Right ventricle myocardium inferior (tissue), 1 donor: ENCODE measurements around the gene CDH18. TPM values are rescaled to one million over a fixed set of nuclear protein-coding genes. Genes with fewer than 3 reads are reported as not detected.
A peak's percentile ranks its signal among the peaks of the same experiment; 100 is the strongest.
"Not testable (repeated sequence)": the region's sequence is repeated elsewhere in the genome, so short reads cannot be mapped to it uniquely, and the experiment has no call there.

ENCODE experiments used
- ATAC-seq: fragments of 200-7000 bp; cut with Tn5 transposase; one replicate; pipeline ENCODE4 v1.9.1; 2020; ENCODE audit warnings: mild to moderate bottlenecking, moderate library complexity
- DNase-seq: peaks from one replicate; pipeline ENCODE4 v3.0.0; 2021; ENCODE audit errors: missing footprints
- intact Hi-C: fragments of 100-400 bp; cut with DNase I; formaldehyde crosslinking; loops from one replicate; pipeline ENCODE4 v1.11.0; 2022
- total RNA-seq: library from RNA; stranded (reverse); fragmentation: NEBNext Ultra II Directional; extraction: Animal tissue kit (Norgen Biotek cat#: 25700); gene quantifications from one replicate; pipeline ENCODE4 v1.2.1, GENCODE V29; 2021
- donor health status: DM: no; HTN: yes; CAD: no; lungs with severe emphysema.

CDH18 gene
- total RNA-seq, 1 donor from 2014 or later: not detected

GRCh38 chr5:19777363-19777762 lies 210.6 kb downstream of the CDH18 start:
- intact Hi-C loops: no loop called here
- ATAC-seq (no peak), DNase-seq (no peak)

- ATAC-seq, intact Hi-C loops: not testable (repeated sequence)
- peak; percentile 1 for DNase-seq
Observed at GRCh38 chr5:19776886-19777285, 211.1 kb downstream of the CDH18 start.

- intact Hi-C loops: no loop called here
- DNase-seq (no peak), ATAC-seq (no peak)
Observed at GRCh38 chr5:19771174-19771835, 216.7 kb downstream of the CDH18 start.

- intact Hi-C loops: no loop called here
- ATAC-seq: no peak
Observed at GRCh38 chr5:19770396-19770795, 217.6 kb downstream of the CDH18 start.

GRCh38 chr5:19767987-19768386 lies 220.0 kb downstream of the CDH18 start:
- ATAC-seq: no peak
- intact Hi-C loops: no loop called here
- DNase-seq: no peak

More at GRCh38 chr5:19770396-19770795, 217.6 kb downstream of the CDH18 start:
- no peak for DNase-seq

GRCh38 chr5:19753579-19753978 lies 234.4 kb downstream of the CDH18 start:
- DNase-seq (no peak), ATAC-seq (no peak)
- intact Hi-C loops: no loop called here

GRCh38 chr5:19751326-19751725 lies 236.7 kb downstream of the CDH18 start:
- intact Hi-C loops: no loop called here
- DNase-seq (no peak), ATAC-seq (no peak)

- ATAC-seq (no peak), DNase-seq (no peak)
- intact Hi-C loops: no loop called here
Observed at GRCh38 chr5:19745247-19745646, 242.8 kb downstream of the CDH18 start.

- intact Hi-C loops: no loop called here
- DNase-seq (no peak), ATAC-seq (no peak)
Observed at GRCh38 chr5:19739671-19740070, 248.3 kb downstream of the CDH18 start.

- intact Hi-C loops: no loop called here
- DNase-seq (no peak), ATAC-seq (no peak)
Observed at GRCh38 chr5:19734776-19735175, 253.2 kb downstream of the CDH18 start.

GRCh38 chr5:19733612-19734495 lies 254.1 kb downstream of the CDH18 start:
- intact Hi-C loops: no loop called here
- DNase-seq (no peak), ATAC-seq (no peak)

GRCh38 chr5:19728571-19728970 lies 259.4 kb downstream of the CDH18 start:
- DNase-seq: no peak
- intact Hi-C loops: no loop called here
- ATAC-seq: no peak

GRCh38 chr5:19719109-19719508 lies 268.9 kb downstream of the CDH18 start:
- intact Hi-C loops: no loop called here
- DNase-seq (no peak), ATAC-seq (no peak)

- ATAC-seq: no peak
- intact Hi-C loops: no loop called here
- no peak for DNase-seq
Observed at GRCh38 chr5:19713740-19714139, 274.3 kb downstream of the CDH18 start.

GRCh38 chr5:19709403-19709802 lies 278.6 kb downstream of the CDH18 start:
- no peak for ATAC-seq
- DNase-seq: no peak
- intact Hi-C loops: no loop called here

GRCh38 chr5:19706776-19707175 lies 281.2 kb downstream of the CDH18 start:
- no peak for DNase-seq
- ATAC-seq: no peak
- intact Hi-C loops: no loop called here

- intact Hi-C loops: no loop called here
- no peak for DNase-seq
- no peak for ATAC-seq
Observed at GRCh38 chr5:19701731-19702130, 286.3 kb downstream of the CDH18 start.

GRCh38 chr5:19694949-19695611 lies 292.9 kb downstream of the CDH18 start:
- intact Hi-C loops: no loop called here
- ATAC-seq: no peak
- DNase-seq: no peak

GRCh38 chr5:19690978-19691377 lies 297.0 kb downstream of the CDH18 start:
- DNase-seq: no peak
- intact Hi-C loops: no loop called here
- ATAC-seq: no peak

- intact Hi-C loops: no loop called here
- ATAC-seq (no peak), DNase-seq (no peak)
Observed at GRCh38 chr5:19685473-19685872, 302.5 kb downstream of the CDH18 start.
